Spinal cord (tissue), 10 donors: ENCODE data around the gene ADAMTS3. TPM values are rescaled to one million over a fixed set of nuclear protein-coding genes. Genes with fewer than 3 reads are reported as not detected.

Source experiments
- DNase-seq, 6 donors: peaks; one replicate each; pipeline versions ENCODE4 v3.0.0 to v3.0.0-alpha.2; 2013 to 2015; ENCODE audit warnings: low spot score in 6 of 6, low read depth in 4 of 6
- H3K27ac ChIP-seq: one replicate; pipeline ENCODE4 v1.5.1; 2013; ENCODE audit warnings: low read depth, low read length, control low read depth
- H3K27me3 ChIP-seq: one replicate; pipeline ENCODE4 v1.6.1; 2013; ENCODE audit warnings: low read length; ENCODE audit not compliant: control insufficient read depth, insufficient read depth
- H3K36me3 ChIP-seq: one replicate; pipeline ENCODE4 v1.6.1; 2013; ENCODE audit warnings: low read length; ENCODE audit not compliant: control insufficient read depth, insufficient read depth
- H3K4me1 ChIP-seq: one replicate; pipeline ENCODE4 v1.6.1; 2013; ENCODE audit warnings: low read length; ENCODE audit not compliant: control insufficient read depth, insufficient read depth
- H3K4me3 ChIP-seq: one replicate; pipeline ENCODE4 v1.5.1; 2013; ENCODE audit warnings: low read depth, low read length, control low read depth
- H3K9me3 ChIP-seq: one replicate; pipeline ENCODE4 v1.6.1; 2013; ENCODE audit warnings: low read length; ENCODE audit not compliant: control insufficient read depth, insufficient read depth
- WGBS: methylation state at CpG from one replicate; pipeline ENCODE4 v1.1.5; 2013; ENCODE audit warnings: missing lambda C conversion rate; ENCODE audit not compliant: insufficient coverage; 5-methylcytosine and 5-hydroxymethylcytosine counted together
- polyA plus RNA-seq, 2 donors: library from polyadenylated mRNA; unstranded; fragments of 120-200 nt; gene quantifications; one replicate each; pipeline ENCODE4 v1.2.1, GENCODE V29; 2013; ENCODE audit not compliant: insufficient read length in 2 of 2
- total RNA-seq, 2 donors: library from RNA; depleted of rRNA in 1 of 2; stranded (reverse); fragments of 120-200 nt in 1 of 2; fragments of >200 nt in 1 of 2; gene quantifications; one replicate each; pipeline versions ENCODE4 v1.2.3 to v1.2.4, GENCODE V29; 2013 to 2014
- donor health status: healthy.

Gene ADAMTS3
- total and polyA plus RNA-seq, 4 donors, result 5.8 to 16.9 (median 7.6) TPM

GRCh38 chr4:72451349-72451748 is 117.7 kb downstream of the ADAMTS3 start:
- DNase-seq, result no peak
- 100% methylated on average over 1 of the region's 3 CpGs for WGBS
- Histone ChIP-seq H3K4me3 (no peak overlapping the region), H3K9me3 (no peaks in the 10 kb centered on the region), H3K36me3 (no peaks in the 10 kb centered on the region), H3K27ac (no peak overlapping the region), H3K4me1 (no peaks in the 10 kb centered on the region), H3K27me3 (no peaks in the 10 kb centered on the region)

DNA sequence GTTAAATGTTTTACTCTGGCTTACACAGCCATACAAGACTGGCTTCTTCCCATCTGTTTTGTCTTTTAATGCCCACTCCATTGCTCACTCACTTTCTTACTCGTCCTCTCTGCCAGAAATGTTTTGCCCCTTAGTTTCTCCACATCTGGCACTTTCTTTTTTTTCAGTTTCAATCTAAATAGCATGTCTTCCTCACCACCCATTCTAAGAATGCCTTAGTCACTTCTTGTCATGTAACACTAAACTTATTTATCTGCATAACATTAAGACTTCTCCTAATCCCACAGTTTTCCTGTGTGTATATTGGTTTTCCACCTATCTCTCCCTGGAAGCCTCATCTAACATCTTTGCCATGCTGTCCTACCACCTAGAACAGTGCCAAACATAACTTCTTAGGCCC is 119.3 kb downstream of the ADAMTS3 start:
- Histone ChIP-seq H3K9me3 (no peaks in the 10 kb centered on the region), H3K27ac (no peak overlapping the region), H3K4me1 (no peaks in the 10 kb centered on the region), H3K36me3 (no peaks in the 10 kb centered on the region), H3K4me3 (no peak overlapping the region), H3K27me3 (no peaks in the 10 kb centered on the region)
- no peak for DNase-seq
- 80% methylated on average over 1 of the region's 1 CpG for whole genome bisulfite sequencing

DNA sequence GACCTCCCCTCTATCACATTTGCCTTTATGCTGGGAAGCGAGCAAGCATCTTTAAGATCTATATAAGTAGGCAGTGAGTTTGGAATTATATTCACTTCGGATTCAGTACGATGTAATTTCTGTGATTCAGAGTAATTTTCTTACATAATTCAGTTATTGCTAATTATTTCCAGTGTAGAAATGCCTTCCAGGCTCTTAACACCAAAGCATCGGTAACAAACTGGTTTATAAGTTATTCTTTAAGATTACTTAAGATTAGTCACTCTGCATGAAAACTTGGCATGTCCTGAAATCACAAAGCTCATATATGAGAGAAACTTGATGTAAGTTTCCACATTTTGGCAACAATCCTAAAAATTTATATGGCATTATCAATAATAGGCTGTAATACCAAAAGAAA is 120.8 kb downstream of the ADAMTS3 start:
- no peak overlapping the region for H3K27ac ChIP-seq
- H3K9me3 ChIP-seq, result no peaks in the 10 kb centered on the region
- no peaks in the 10 kb centered on the region for H3K4me1 ChIP-seq
- no peaks in the 10 kb centered on the region for H3K27me3 ChIP-seq
- DNase-seq, result no peak
- no peaks in the 10 kb centered on the region for H3K36me3 ChIP-seq
- no peak overlapping the region for H3K4me3 ChIP-seq
- WGBS, result no CpG with 5 or more reads among the region's 4 CpGs

DNA sequence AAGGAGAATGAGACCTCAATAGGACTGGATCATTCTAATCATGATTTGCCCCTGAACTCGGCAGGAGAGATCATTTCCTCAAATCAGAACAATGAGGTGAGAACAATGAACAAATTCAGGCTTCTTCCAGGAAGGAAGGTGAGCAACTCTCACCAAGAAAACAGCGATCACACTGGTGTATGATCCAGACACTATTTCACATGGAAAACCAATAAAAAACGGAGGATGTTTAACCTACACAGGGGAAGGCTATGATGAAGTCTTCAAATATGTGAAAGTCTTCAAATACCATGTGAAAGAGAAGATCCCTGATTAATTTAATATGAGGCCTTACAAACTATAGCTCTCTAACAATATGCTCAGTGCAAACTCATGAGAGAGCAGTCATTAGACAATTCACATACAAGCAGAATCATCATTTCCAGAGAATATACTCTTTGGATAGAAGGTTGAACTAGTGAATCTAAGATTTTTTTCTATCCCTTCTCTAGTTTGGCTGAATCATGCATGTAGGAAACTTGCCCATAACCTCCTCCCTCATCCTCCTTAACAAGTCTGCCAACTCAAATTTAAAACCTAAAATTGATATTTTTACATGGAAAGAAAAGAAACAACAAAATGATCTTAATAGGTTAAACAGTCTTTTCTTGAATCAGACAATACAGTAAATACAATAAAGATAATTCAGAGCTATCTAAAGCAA is 122.5 kb downstream of the ADAMTS3 start:
- Histone ChIP-seq H3K27ac (no peak overlapping the region), H3K9me3 (no peaks in the 10 kb centered on the region), H3K4me1 (no peaks in the 10 kb centered on the region), H3K27me3 (no peaks in the 10 kb centered on the region), H3K4me3 (no peak overlapping the region), H3K36me3 (no peaks in the 10 kb centered on the region)
- 80% methylated on average over 1 of the region's 3 CpGs for WGBS
- peak in 1 of 6 donors; percentile 26 for DNase-seq

- Histone ChIP-seq H3K4me1 (no peaks in the 10 kb centered on the region), H3K9me3 (no peaks in the 10 kb centered on the region), H3K4me3 (no peak overlapping the region), H3K36me3 (no peaks in the 10 kb centered on the region), H3K27me3 (no peaks in the 10 kb centered on the region), H3K27ac (no peak overlapping the region)
- no peak for DNase-seq
- WGBS, result no CpG with 5 or more reads among the region's 1 CpG
Measured at GRCh38 chr4:72444092-72444491, 124.9 kb downstream of the ADAMTS3 start.

DNA sequence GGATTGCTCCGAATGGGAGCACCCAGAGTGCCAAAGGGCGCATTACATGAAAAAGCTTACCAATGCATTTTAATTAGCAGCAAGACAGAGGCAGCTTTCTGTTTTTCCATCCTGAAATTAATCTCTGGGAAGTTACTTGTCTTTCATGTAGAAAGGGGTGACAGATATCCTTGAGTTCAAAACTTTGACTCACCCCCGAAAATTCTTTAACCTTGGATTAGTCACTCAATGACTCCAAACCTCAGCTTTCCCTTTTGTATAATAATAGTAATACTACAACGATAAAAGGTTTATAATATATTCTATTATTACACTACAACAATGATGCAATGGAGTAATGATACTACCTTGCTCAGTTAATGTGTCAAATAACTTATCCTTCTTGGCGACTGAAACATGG is 126.3 kb downstream of the ADAMTS3 start:
- WGBS, result no CpG with 5 or more reads among the region's 5 CpGs
- Histone ChIP-seq H3K4me3 (no peak overlapping the region), H3K9me3 (no peaks in the 10 kb centered on the region), H3K36me3 (no peaks in the 10 kb centered on the region), H3K4me1 (no peaks in the 10 kb centered on the region), H3K27ac (no peak overlapping the region), H3K27me3 (no peaks in the 10 kb centered on the region)
- no peak for DNase-seq

- H3K9me3 ChIP-seq, result no peaks in the 10 kb centered on the region
Measured at GRCh38 chr4:72442147-72442546, 126.9 kb downstream of the ADAMTS3 start.

DNA sequence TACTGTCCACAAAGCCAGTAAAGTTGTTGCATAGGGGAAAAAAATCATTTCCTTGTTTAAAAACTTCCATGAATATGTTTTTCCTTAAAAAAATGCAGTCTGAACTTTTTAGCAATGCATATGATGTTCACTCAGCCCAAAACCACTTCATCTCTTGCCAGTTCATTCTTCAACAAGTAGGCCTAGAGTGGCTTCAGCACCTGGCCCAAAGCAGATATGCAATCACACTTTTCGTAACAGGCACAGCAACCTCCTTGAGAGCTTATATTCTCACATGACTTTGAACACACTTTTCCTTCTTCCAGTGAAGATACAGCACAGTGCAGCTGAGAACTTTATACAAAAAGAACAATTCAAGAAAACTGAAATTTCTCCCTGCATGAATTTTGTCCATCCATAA is 128.6 kb downstream of the ADAMTS3 start:
- Histone ChIP-seq H3K27me3 (no peaks in the 10 kb centered on the region), H3K36me3 (no peaks in the 10 kb centered on the region), H3K4me3 (no peak overlapping the region), H3K27ac (no peak overlapping the region), H3K9me3 (no peaks in the 10 kb centered on the region), H3K4me1 (no peaks in the 10 kb centered on the region)
- WGBS, result 100% methylated on average over 1 of the region's 1 CpG
- no peak for DNase-seq

More at GRCh38 chr4:72442147-72442546, 126.9 kb downstream of the ADAMTS3 start:
- Histone ChIP-seq H3K27ac (no peak overlapping the region), H3K36me3 (no peaks in the 10 kb centered on the region), H3K4me3 (no peak overlapping the region), H3K4me1 (no peaks in the 10 kb centered on the region), H3K27me3 (no peaks in the 10 kb centered on the region)
- DNase-seq, result no peak
- WGBS, result no CpG with 5 or more reads among the region's 2 CpGs

DNA sequence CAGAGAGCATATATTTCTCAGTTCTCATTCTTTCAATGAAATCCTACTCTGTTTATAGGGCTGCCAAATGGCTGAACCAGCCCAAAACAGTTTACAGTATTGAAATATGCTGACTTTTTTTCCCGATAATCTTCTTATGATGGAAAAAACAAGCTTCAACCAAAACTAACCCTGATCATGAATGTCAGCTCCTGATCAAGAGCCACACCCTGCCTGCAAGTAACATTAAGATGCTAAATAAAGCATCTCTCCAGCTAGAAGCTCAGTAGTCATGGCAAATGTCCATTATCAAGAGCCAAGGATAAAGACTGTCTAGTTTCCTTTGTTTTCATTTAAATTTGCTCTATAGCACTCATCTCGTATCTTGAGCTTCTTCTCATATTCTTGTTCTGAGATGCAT is 136.0 kb downstream of the ADAMTS3 start:
- no peaks in the 10 kb centered on the region for H3K4me1 ChIP-seq
- H3K9me3 ChIP-seq, result no peaks in the 10 kb centered on the region
- 100% methylated on average over 1 of the region's 2 CpGs for WGBS
- no peak overlapping the region for H3K4me3 ChIP-seq
- H3K27ac ChIP-seq, result no peak overlapping the region
- H3K27me3 ChIP-seq, result no peaks in the 10 kb centered on the region
- H3K36me3 ChIP-seq, result no peaks in the 10 kb centered on the region
- no peak for DNase-seq

DNA sequence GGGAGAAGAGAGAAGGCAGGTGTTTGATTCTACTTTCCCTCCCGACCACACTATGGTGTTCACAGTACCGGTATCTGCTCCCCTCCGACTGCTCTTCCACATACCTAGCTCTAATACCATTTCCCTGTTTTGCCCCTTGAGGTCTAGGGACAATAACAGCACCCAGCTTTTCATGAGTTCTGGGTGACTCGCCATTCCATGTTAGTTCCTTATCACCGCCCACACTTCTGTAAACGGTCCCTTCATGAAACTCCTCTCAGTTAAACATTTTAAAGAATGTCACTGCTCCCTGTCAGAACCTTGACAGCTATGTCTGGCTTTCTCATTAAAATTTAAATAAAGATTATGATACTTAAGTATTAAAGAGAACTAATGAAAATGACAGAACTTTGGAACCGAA is 136.7 kb downstream of the ADAMTS3 start:
- no peaks in the 10 kb centered on the region for H3K9me3 ChIP-seq
- H3K4me3 ChIP-seq, result no peak overlapping the region
- 83% methylated on average over 6 of the region's 7 CpGs for WGBS
- DNase-seq, result no peak
- H3K27ac ChIP-seq, result no peak overlapping the region
- no peaks in the 10 kb centered on the region for H3K36me3 ChIP-seq
- no peaks in the 10 kb centered on the region for H3K27me3 ChIP-seq
- no peaks in the 10 kb centered on the region for H3K4me1 ChIP-seq
